ENCODE measurements around the gene CLDN17.

The CLDN17 gene

GRCh38 chr21:30166705-30167104, at the start of gene CLDN17:
TSS of gene CLDN17 (minus strand) at chr21:30166805. CDS start at chr21:30166617, 188 bp downstream.
- no peak for DNase-seq

- no peak for DNase-seq
These were observed 49.6 kb upstream of the CLDN17 start, which contains the start of gene CLDN8 for GRCh38 chr21:30216041-30216723. TSS of gene CLDN8 (minus strand) at chr21:30216097. CDS start at chr21:30215925, 172 bp downstream.

GRCh38 chr21:30211071-30211470, 44.5 kb upstream of the CLDN17 start:
- no peak for DNase-seq

GRCh38 chr21:30209601-30210000, 43.0 kb upstream of the CLDN17 start:
- DNase-seq: no peak

GRCh38 chr21:30207252-30207579, 40.6 kb upstream of the CLDN17 start:
- DNase-seq: no peak

- no peak for DNase-seq
These were observed 40.1 kb upstream of the CLDN17 start for GRCh38 chr21:30206551-30207251.

- DNase-seq: no peak
These were observed 33.4 kb upstream of the CLDN17 start for GRCh38 chr21:30200000-30200399.

GRCh38 chr21:30194701-30195299, 28.2 kb upstream of the CLDN17 start:
- DNase-seq: no peak

GRCh38 chr21:30193201-30193600, 26.6 kb upstream of the CLDN17 start:
- DNase-seq: no peak

- no peak for DNase-seq
These were observed 23.9 kb upstream of the CLDN17 start for GRCh38 chr21:30190554-30190953.

GRCh38 chr21:30189773-30190172, 23.2 kb upstream of the CLDN17 start:
- DNase-seq: no peak

- DNase-seq: no peak
These were observed 19.6 kb upstream of the CLDN17 start for GRCh38 chr21:30186242-30186641.

- DNase-seq: no peak
These were observed 1.5 kb upstream of the CLDN17 start for GRCh38 chr21:30168086-30168485.

GRCh38 chr21:30166171-30166570, 434 bp downstream of the CLDN17 start:
- no peak for DNase-seq

GRCh38 chr21:30164796-30165195, 1.8 kb downstream of the CLDN17 start:
- DNase-seq: no peak

GRCh38 chr21:30153697-30154340, 12.8 kb downstream of the CLDN17 start:
- no peak for DNase-seq

GRCh38 chr21:30152792-30153191, 13.8 kb downstream of the CLDN17 start:
- DNase-seq: no peak

- no peak for DNase-seq
These were observed 17.7 kb downstream of the CLDN17 start for GRCh38 chr21:30148906-30149305.

- no peak for DNase-seq
These were observed 19.9 kb downstream of the CLDN17 start for GRCh38 chr21:30146558-30147282.

- DNase-seq: no peak
These were observed 28.1 kb downstream of the CLDN17 start for GRCh38 chr21:30138483-30138882.

- no peak for DNase-seq
These were observed 37.4 kb downstream of the CLDN17 start for GRCh38 chr21:30129246-30129645.

GRCh38 chr21:30126576-30126975, 40.0 kb downstream of the CLDN17 start:
- DNase-seq: no peak

- DNase-seq: no peak
These were observed 49.0 kb downstream of the CLDN17 start for GRCh38 chr21:30117631-30118030.

Measured in NCI-H187 (cell line).